GM12874 (cell line): Measurements from ENCODE around the gene FAM240B.

Experiments used
- TF ChIP-seq, protein P1 (sequence below): IDR thresholded peaks from 2 replicates; pipeline ENCODE4 v1.5.1; 2011; ENCODE audit warnings: low read depth, mild to moderate bottlenecking, control low read depth, low read length, moderate library complexity; ENCODE audit not compliant: insufficient read depth

FAM240B gene

GRCh38 chr9:38747067-38747466, 27.1 kb upstream of the FAM240B start:
- TF ChIP-seq, protein P1, sequence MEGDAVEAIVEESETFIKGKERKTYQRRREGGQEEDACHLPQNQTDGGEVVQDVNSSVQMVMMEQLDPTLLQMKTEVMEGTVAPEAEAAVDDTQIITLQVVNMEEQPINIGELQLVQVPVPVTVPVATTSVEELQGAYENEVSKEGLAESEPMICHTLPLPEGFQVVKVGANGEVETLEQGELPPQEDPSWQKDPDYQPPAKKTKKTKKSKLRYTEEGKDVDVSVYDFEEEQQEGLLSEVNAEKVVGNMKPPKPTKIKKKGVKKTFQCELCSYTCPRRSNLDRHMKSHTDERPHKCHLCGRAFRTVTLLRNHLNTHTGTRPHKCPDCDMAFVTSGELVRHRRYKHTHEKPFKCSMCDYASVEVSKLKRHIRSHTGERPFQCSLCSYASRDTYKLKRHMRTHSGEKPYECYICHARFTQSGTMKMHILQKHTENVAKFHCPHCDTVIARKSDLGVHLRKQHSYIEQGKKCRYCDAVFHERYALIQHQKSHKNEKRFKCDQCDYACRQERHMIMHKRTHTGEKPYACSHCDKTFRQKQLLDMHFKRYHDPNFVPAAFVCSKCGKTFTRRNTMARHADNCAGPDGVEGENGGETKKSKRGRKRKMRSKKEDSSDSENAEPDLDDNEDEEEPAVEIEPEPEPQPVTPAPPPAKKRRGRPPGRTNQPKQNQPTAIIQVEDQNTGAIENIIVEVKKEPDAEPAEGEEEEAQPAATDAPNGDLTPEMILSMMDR: no peak

GRCh38 chr9:38746303-38746702, 26.4 kb upstream of the FAM240B start:
- TF ChIP-seq, protein P1: no peak

DNA sequence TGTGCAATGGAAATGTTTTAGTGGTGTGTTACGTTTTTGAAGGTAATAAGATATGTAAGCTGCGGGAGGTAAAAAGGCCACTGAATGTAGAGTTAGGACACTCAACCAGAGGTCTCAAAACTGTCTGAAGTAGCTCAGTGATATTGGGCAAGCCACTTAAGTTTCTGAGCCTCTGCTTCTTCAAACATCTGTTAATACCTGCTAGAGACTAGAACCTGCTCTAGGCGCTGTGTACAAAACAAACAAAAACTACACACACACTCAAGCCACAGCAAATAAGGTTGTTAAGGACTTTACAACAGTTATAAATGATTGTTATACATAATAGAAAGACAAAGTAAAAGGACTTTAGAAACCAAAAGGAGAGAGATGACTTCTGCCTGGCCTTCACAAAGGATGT, 24.6 kb upstream of the FAM240B start:
- TF ChIP-seq, protein P1: no peak

DNA sequence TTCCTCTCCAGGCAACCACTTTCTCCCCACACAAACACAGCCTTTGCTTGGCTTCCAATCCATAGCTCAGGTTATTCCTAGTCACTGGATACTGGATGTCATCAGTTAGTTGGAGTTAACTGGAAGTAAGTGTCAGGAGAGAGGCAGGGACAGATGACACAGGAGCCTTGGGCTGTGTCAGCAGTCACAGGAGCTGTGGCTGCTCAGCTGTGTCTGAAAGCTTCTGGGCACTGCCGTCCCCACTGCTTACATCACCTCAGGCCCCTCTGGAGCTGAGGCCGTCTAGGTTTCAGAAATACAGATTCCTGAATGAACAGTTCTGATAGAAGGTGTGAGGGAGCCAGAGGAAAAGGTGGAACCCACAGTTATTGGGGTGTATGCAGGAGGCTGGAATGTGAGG, 17.3 kb upstream of the FAM240B start:
- TF ChIP-seq, protein P1: no peak

- TF ChIP-seq, protein P1: no peak
Measured at GRCh38 chr9:38734831-38735230, 14.9 kb upstream of the FAM240B start.

DNA sequence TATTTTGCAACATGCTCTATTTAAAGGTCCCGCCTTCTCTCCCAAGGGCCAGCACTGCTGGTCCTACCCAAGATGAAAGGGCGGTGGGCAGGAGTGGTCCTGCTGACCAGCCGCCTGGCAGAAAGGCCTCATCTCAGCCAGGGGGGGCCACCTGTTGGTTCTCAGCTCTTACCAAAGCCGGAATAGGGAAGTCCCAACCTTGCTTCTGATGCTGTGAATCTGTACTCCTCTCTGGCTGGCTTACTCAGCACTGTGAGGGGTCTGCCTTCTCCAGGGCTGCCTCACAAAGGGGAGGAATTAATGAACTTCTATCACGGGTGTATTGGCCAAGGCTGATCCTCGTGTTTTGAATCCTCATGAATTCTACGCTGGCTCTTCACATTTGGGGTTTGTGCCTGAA, 13.6 kb upstream of the FAM240B start:
- TF ChIP-seq, protein P1: no peak

- TF ChIP-seq, protein P1: no peak
Measured at GRCh38 chr9:38732885-38733284, 13.0 kb upstream of the FAM240B start.

- TF ChIP-seq, protein P1: 0 out of 2 replicates have a peak, but pooled peaks have one; percentile 4
Measured at GRCh38 chr9:38727497-38728001, 7.6 kb upstream of the FAM240B start.
